GM12872 (cell line): ENCODE results near the gene INTS6L.

Experiments
- CTCF ChIP-seq: IDR thresholded peaks from 3 replicates; pipeline ENCODE4 v1.5.1; 2011; ENCODE audit warnings: low read depth, mild to moderate bottlenecking, low read length, moderate library complexity; ENCODE audit not compliant: insufficient read depth

INTS6L gene

GRCh38 chrX:135490979-135491514 is 29.4 kb upstream of the INTS6L start:
- no peak for TF ChIP-seq CTCF

- no peak for TF ChIP-seq CTCF
Observed at GRCh38 chrX:135494453-135494852, 26.0 kb upstream of the INTS6L start.

- no peak for TF ChIP-seq CTCF
Observed at GRCh38 chrX:135497736-135498135, 22.7 kb upstream of the INTS6L start.

- no peak for TF ChIP-seq CTCF
Observed at GRCh38 chrX:135498236-135498635, 22.2 kb upstream of the INTS6L start.

GRCh38 chrX:135505351-135505750 is 15.1 kb upstream of the INTS6L start:
- TF ChIP-seq CTCF = no peak

- TF ChIP-seq CTCF = no peak
Observed at GRCh38 chrX:135509885-135510284, 10.6 kb upstream of the INTS6L start.

- TF ChIP-seq CTCF = no peak
Observed at GRCh38 chrX:135512508-135513129, 7.8 kb upstream of the INTS6L start.
